ENCODE results near the gene MCRIP2. TPM values are rescaled to one million over a fixed set of nuclear protein-coding genes. Genes with fewer than 3 reads are reported as not detected.

The MCRIP2 gene
- total and polyA plus RNA-seq, 11 donors = 52.3 to 321 (median 97.0) TPM

DNA sequence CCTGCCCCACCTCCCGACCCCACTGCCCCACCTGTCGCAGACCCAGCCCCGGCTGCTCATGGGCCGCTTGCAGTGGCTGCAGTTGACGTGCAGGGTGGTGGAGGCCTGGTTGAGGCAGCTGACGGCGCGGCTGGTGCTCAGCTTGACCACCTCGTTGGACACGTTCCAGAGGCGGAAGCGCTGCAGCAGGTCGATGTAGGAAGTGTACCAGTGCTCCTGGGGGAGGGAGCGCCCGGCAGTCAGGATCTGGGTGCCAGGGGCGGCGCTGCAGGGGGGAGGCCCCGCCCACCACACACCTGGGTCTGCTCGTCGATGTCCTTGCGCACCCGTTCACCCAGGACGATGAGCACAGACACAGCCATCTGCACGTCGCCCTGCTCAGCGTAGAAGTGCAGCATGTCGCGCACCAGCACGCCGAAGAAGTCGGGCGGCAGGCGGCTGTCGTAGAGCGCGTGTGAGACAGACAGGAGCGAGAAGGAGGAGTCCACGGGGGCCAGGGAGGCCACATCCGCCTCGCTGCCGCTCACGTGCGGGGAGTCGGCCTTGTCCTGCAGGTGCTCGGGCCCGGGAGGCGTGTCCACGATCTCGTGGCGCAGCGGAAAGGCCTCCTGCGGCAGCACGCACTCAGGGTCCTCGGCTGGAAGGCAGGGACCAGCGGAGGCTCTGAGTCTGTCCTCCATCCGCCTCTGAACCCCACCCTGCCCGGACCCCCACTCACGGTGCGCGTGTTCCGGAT lies 43.5 kb downstream of the MCRIP2 start:
- H3K9me3 ChIP-seq = no peaks in the 10 kb centered on the region
- peak overlapping the region; percentile 46 to 86 (median 64) for H3K4me3 ChIP-seq
- DNase-seq (peak in 1 of 5 donors; percentile 51), ATAC-seq (no peak)
- TF ChIP-seq, protein P1, sequence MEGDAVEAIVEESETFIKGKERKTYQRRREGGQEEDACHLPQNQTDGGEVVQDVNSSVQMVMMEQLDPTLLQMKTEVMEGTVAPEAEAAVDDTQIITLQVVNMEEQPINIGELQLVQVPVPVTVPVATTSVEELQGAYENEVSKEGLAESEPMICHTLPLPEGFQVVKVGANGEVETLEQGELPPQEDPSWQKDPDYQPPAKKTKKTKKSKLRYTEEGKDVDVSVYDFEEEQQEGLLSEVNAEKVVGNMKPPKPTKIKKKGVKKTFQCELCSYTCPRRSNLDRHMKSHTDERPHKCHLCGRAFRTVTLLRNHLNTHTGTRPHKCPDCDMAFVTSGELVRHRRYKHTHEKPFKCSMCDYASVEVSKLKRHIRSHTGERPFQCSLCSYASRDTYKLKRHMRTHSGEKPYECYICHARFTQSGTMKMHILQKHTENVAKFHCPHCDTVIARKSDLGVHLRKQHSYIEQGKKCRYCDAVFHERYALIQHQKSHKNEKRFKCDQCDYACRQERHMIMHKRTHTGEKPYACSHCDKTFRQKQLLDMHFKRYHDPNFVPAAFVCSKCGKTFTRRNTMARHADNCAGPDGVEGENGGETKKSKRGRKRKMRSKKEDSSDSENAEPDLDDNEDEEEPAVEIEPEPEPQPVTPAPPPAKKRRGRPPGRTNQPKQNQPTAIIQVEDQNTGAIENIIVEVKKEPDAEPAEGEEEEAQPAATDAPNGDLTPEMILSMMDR (IDR thresholded peaks at IDR 0.05) = no peak
- TF ChIP-seq POLR2A (IDR thresholded peaks at IDR 0.05) = no peak
- intact Hi-C loops (cut with DNase I) = no loop called here
- H3K27me3 ChIP-seq = no peaks in the 10 kb centered on the region
- peaks cover 14 to 74% (median 55%) of the 10 kb centered on the region in 12 donors for H3K4me1 ChIP-seq
- H3K27ac ChIP-seq = peak overlapping the region in 5 of 12 donors; percentile 62 to 86 (median 76)
- peaks cover 0 to 41% (median 24%) of the 10 kb centered on the region in 9 donors for H3K36me3 ChIP-seq
- 92 to 94% (median 94%) methylated on average over 45 to 61 of the region's 61 CpGs for WGBS, 4 donors

DNA sequence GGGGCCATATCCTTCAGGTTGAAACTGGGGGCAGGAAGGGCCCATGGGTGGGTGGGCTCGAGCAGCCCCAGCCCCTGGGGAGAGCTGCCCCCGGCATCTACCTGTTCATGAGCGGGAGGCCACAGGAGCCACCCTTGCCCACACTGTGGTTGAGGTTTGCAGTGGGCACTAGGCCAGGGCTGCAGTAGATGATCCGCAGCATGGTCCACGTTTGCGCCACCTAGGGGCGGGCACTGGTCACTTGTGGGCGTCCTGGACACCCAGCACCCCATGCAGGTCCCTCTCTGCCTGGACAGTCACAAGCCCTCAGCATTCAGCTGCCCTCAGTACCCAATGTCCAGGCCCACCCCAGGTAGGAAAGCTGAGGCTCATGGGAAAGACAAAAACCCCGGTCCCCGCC lies 44.3 kb downstream of the MCRIP2 start:
- H3K36me3 ChIP-seq = peaks cover 0 to 41% (median 24%) of the 10 kb centered on the region in 9 donors
- no peaks in the 10 kb centered on the region for H3K9me3 ChIP-seq
- WGBS, 4 donors = 65 to 93% (median 70%) methylated on average over 2 to 10 of the region's 10 CpGs
- H3K4me1 ChIP-seq = peaks cover 14 to 76% (median 57%) of the 10 kb centered on the region in 12 donors
- no peak overlapping the region for H3K27ac ChIP-seq
- TF ChIP-seq POLR2A (IDR thresholded peaks at IDR 0.05) = no peak
- TF ChIP-seq, protein P1 (IDR thresholded peaks at IDR 0.05) = peak in 7 of 12 donors; percentile 13 to 41 (median 34)
- no peaks in the 10 kb centered on the region for H3K27me3 ChIP-seq
- intact Hi-C loops (cut with DNase I) = no loop called here
- DNase-seq = no peak
- H3K4me3 ChIP-seq = no peak overlapping the region
- no peak for ATAC-seq

DNA sequence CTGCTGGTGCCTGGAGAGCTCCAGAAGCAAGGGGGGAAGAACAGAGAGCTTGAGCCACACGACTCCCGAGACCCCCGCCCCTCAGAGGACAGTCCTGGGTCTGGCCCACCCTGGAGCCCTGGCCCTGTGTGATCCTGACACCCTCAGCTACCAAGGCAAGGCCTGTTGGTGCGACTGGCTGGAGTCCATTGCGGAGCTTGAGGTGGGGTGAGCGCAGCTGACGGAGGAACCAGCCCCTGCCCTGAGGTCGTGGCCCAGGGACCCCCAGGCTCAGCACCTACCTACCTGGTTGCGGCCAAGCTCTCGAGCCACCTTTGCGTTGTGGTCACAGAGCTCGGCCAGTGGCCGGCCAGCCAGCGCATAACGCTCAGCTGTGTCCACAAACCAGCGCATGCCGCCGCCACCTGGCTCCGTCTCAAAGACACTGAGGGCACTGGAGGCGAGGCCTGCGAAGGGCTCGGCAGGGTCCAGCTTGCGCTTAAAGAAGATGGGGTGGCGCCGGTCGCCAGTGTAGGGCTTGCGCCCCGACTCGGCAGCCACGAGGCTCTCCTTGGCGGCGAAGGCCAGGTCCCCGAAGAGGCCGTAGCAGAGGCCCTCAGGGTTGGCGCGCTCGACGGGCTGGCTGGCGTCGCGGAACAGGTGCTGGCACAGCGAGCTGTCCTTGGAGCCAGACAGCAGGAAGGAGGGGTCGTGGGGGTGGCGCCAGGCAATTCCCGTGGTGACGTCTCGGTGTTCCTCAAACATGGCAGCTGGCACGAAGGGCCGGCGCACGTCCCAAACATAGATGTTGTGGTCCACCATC lies 45.0 kb downstream of the MCRIP2 start:
- TF ChIP-seq POLR2A (IDR thresholded peaks at IDR 0.05) = no peak
- H3K27me3 ChIP-seq = peaks cover 0 to 3% (median 0%) of the 10 kb centered on the region in 9 donors
- intact Hi-C loops (cut with DNase I) = no loop called here
- H3K4me1 ChIP-seq = peaks cover 10 to 69% (median 50%) of the 10 kb centered on the region in 12 donors
- H3K4me3 ChIP-seq = no peak overlapping the region
- H3K27ac ChIP-seq = no peak overlapping the region
- H3K36me3 ChIP-seq = peaks cover 0 to 36% (median 22%) of the 10 kb centered on the region in 9 donors
- ATAC-seq (no peak), DNase-seq (no peak)
- H3K9me3 ChIP-seq = no peaks in the 10 kb centered on the region
- WGBS, 4 donors = 94 to 95% (median 95%) methylated on average over 49 to 51 of the region's 51 CpGs

DNA sequence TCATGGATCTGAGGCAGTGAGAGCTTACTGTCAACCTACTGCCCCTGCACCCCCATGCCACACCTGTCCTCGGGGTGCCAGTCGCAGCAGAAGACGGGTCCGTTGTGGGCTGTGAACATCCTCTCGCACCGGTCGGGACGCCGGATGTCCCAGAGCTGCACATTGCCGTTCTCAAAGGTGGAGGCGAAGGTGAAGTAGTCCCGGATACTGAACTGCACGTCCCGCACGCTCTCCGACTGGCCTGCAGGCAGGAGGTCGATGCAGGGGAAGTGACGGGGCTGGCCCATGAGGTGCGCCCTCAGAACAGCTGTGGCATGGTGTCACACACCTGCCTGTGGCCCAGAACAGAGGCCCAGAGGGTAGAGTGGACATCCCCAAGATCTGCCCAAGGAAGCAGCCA lies 45.9 kb downstream of the MCRIP2 start:
- Histone ChIP-seq H3K27me3 (peaks cover 0 to 10% (median 4%) of the 10 kb centered on the region in 9 donors), H3K36me3 (peaks cover 0 to 28% (median 14%) of the 10 kb centered on the region in 9 donors), H3K4me3 (no peak overlapping the region), H3K27ac (no peak overlapping the region), H3K9me3 (no peaks in the 10 kb centered on the region), H3K4me1 (peaks cover 10 to 60% (median 43%) of the 10 kb centered on the region in 12 donors)
- 86 to 94% (median 92%) methylated on average over 14 to 19 of the region's 19 CpGs for WGBS, 4 donors
- DNase-seq (no peak), ATAC-seq (no peak)
- intact Hi-C loops (cut with DNase I) = no loop called here
- no peak for TF ChIP-seq POLR2A (IDR thresholded peaks at IDR 0.05)
- TF ChIP-seq, protein P1 (IDR thresholded peaks at IDR 0.05) = no peak
